Right atrium auricular region (tissue), 2 donors: ENCODE measurements around the gene IARS1. TPM values are rescaled to one million over a fixed set of nuclear protein-coding genes. Genes with fewer than 3 reads are reported as not detected.

Experiments
- DNase-seq: peaks from one replicate; pipeline ENCODE4 v3.0.0-alpha.2; 2019; ENCODE audit warnings: low spot score
- H3K27ac ChIP-seq, 2 donors: fragments of 200-600 bp; sonication (generic); 1 replicate in 1 of 2; 2 replicates in 1 of 2; pipeline ENCODE4 v1.5.1; 2016 to 2019
- H3K27me3 ChIP-seq, 2 donors: fragments of 200-600 bp; sonication (generic); one replicate each; pipeline versions ENCODE4 v1.5.1 to v1.6.0; 2017 to 2019
- H3K36me3 ChIP-seq: fragments of 200-600 bp; sonication (generic); one replicate; pipeline ENCODE4 v1.5.1; 2016
- H3K4me1 ChIP-seq, 2 donors: fragments of 200-600 bp; sonication (generic); one replicate each; pipeline versions ENCODE4 v1.5.1 to v1.6.0; 2017 to 2019
- H3K4me3 ChIP-seq, 2 donors: fragments of 200-600 bp; sonication (generic); 1 replicate in 1 of 2; 2 replicates in 1 of 2; pipeline ENCODE4 v1.5.1; 2017 to 2019; ENCODE audit warnings: mild to moderate bottlenecking in 1 of 2, moderate library complexity in 1 of 2
- H3K9me3 ChIP-seq, 2 donors: fragments of 200-600 bp; sonication (generic); one replicate each; pipeline ENCODE4 v1.5.1; 2019
- CTCF ChIP-seq, 2 donors: fragments of 200-600 bp; sonication (generic); IDR thresholded peaks; one replicate each; pipeline ENCODE4 v1.5.1; 2019; ENCODE audit warnings: antibody characterized with exemption in 2 of 2
- total RNA-seq, 2 donors: library from RNA; depleted of rRNA; stranded (reverse); fragments of >200 nt; gene quantifications; one replicate each; pipeline ENCODE4 v1.1.0, GENCODE V29; 2016

The IARS1 gene
- total RNA-seq, result 10 to 100 TPM; 40.1 to 55.1 TPM

- peak; percentile 100 for DNase-seq
- H3K36me3 ChIP-seq, result peaks cover 19% of the 10 kb centered on the region
- peak within 1 kb of the TSS; percentile 69 to 93 for H3K4me3 ChIP-seq
- peaks cover 0 to 18% of the 10 kb centered on the region in 2 donors for H3K4me1 ChIP-seq
- no peaks in the 10 kb centered on the region for H3K9me3 ChIP-seq
- H3K27ac ChIP-seq, result peak within 1 kb of the TSS; percentile 68 to 71
- peak; percentile 13 to 56 for TF ChIP-seq CTCF (IDR thresholded peaks at IDR 0.05)
- H3K27me3 ChIP-seq, result no peaks in the 10 kb centered on the region
These were observed at the start of gene IARS1 for GRCh38 chr9:92293452-92294296. Gene IARS1, minus strand, starts transcription at chr9:92293697. Its CDS starts 4,278 bp downstream, at chr9:92289419.

- Histone ChIP-seq H3K27ac (no peak overlapping the region), H3K4me1 (no peaks in the 10 kb centered on the region), H3K4me3 (no peak overlapping the region), H3K36me3 (no peaks in the 10 kb centered on the region), H3K9me3 (no peaks in the 10 kb centered on the region), H3K27me3 (no peaks in the 10 kb centered on the region)
- TF ChIP-seq CTCF (IDR thresholded peaks at IDR 0.05), result peak in 1 of 2 donors; percentile 49
- DNase-seq, result no peak
These were observed 49.5 kb upstream of the IARS1 start for GRCh38 chr9:92342825-92343488.

- DNase-seq, result no peak
- TF ChIP-seq CTCF (IDR thresholded peaks at IDR 0.05), result no peak
- Histone ChIP-seq H3K4me1 (no peaks in the 10 kb centered on the region), H3K27me3 (no peaks in the 10 kb centered on the region), H3K36me3 (no peaks in the 10 kb centered on the region), H3K27ac (no peak overlapping the region), H3K9me3 (no peaks in the 10 kb centered on the region), H3K4me3 (no peak overlapping the region)
These were observed 48.1 kb upstream of the IARS1 start for GRCh38 chr9:92341578-92341977.

DNA sequence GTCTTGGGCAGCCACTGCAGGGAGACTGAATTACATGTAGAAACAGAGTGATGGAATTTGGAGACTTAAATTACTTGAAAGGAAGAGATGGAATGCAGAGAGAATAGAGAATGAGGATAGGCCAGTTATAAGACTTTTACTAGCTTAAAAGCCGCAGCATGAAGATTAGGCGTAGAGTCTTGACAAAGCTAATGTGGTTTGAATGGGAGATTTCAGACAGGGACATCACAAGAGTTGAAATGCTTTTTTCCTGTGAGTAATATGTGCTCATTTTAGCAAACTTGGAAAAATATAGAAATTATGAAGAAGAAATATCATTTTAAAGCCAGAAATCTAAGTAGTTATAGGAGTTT, 39.8 kb upstream of the IARS1 start:
- Histone ChIP-seq H3K36me3 (no peaks in the 10 kb centered on the region), H3K4me3 (no peak overlapping the region), H3K27ac (peak overlapping the region; percentile 6 to 56), H3K4me1 (no peaks in the 10 kb centered on the region), H3K9me3 (no peaks in the 10 kb centered on the region), H3K27me3 (no peaks in the 10 kb centered on the region)
- TF ChIP-seq CTCF (IDR thresholded peaks at IDR 0.05), result no peak
- DNase-seq, result no peak

GRCh38 chr9:92332577-92333281, 39.2 kb upstream of the IARS1 start:
- no peaks in the 10 kb centered on the region for H3K27me3 ChIP-seq
- H3K4me3 ChIP-seq, result no peak overlapping the region
- no peaks in the 10 kb centered on the region for H3K9me3 ChIP-seq
- no peaks in the 10 kb centered on the region for H3K4me1 ChIP-seq
- no peaks in the 10 kb centered on the region for H3K36me3 ChIP-seq
- H3K27ac ChIP-seq, result peak overlapping the region; percentile 6 to 56
- no peak for DNase-seq
- no peak for TF ChIP-seq CTCF (IDR thresholded peaks at IDR 0.05)
